GM23248 (cell line): ENCODE data around the gene UBR2. TPM values are rescaled to one million over a fixed set of nuclear protein-coding genes. Genes with fewer than 3 reads are reported as not detected.
"Not testable (repeated sequence)": the region's sequence is repeated elsewhere in the genome, so short reads cannot be mapped to it uniquely, and the experiment has no call there.

ENCODE experiments used
- DNase-seq: peaks from one replicate; pipeline ENCODE4 v3.0.0-alpha.2; 2015
- H2AFZ ChIP-seq: fragments of 200-600 bp; sonication (generic); 2 replicates; pipeline ENCODE4 v1.6.1; 2016; ENCODE audit warnings: antibody characterized with exemption
- H3F3A ChIP-seq: fragments of 200-600 bp; sonication (generic); 2 replicates; pipeline ENCODE4 v1.6.1; 2016; ENCODE audit warnings: mild to moderate bottlenecking, antibody characterized with exemption, mixed run types; ENCODE audit not compliant: insufficient read depth
- H3K27ac ChIP-seq: fragments of 200-600 bp; sonication (generic); 2 replicates; pipeline ENCODE4 v1.5.1; 2016; ENCODE audit warnings: mild to moderate bottlenecking
- H3K27me3 ChIP-seq: fragments of 200-600 bp; sonication (generic); replicated peaks from 2 replicates; pipeline ENCODE4 v1.6.1; 2016; ENCODE audit warnings: mild to moderate bottlenecking; ENCODE audit not compliant: insufficient read depth
- H3K36me3 ChIP-seq: fragments of 200-600 bp; sonication (generic); 2 replicates; pipeline ENCODE4 v1.6.1; 2016; ENCODE audit warnings: low read depth, mild to moderate bottlenecking
- H3K4me1 ChIP-seq: fragments of 200-600 bp; sonication (generic); 2 replicates; pipeline ENCODE4 v1.6.1; 2016; ENCODE audit warnings: mild to moderate bottlenecking; ENCODE audit not compliant: insufficient read depth
- H3K4me2 ChIP-seq: fragments of 200-600 bp; sonication (generic); one replicate; pipeline ENCODE4 v1.6.1; 2016; ENCODE audit warnings: mild to moderate bottlenecking; ENCODE audit not compliant: unreplicated experiment
- H3K4me3 ChIP-seq: fragments of 200-600 bp; sonication (generic); 2 replicates; pipeline ENCODE4 v1.5.1; 2016; ENCODE audit warnings: mild to moderate bottlenecking
- H3K79me2 ChIP-seq: fragments of 200-600 bp; sonication (generic); 2 replicates; pipeline ENCODE4 v1.6.1; 2016; ENCODE audit warnings: mild to moderate bottlenecking; ENCODE audit not compliant: insufficient read depth
- H3K9ac ChIP-seq: fragments of 200-600 bp; sonication (generic); 2 replicates; pipeline ENCODE4 v1.6.1; 2016; ENCODE audit warnings: mild to moderate bottlenecking
- H3K9me2 ChIP-seq: fragments of 200-600 bp; sonication (generic); 2 replicates; pipeline ENCODE4 v1.6.1; 2016; ENCODE audit warnings: mixed run types, mild to moderate bottlenecking, moderate library complexity; ENCODE audit not compliant: insufficient read depth
- H3K9me3 ChIP-seq: fragments of 200-600 bp; sonication (generic); one replicate; pipeline ENCODE4 v1.6.1; 2017; ENCODE audit warnings: low read depth
- H4K20me1 ChIP-seq: fragments of 200-600 bp; sonication (generic); 2 replicates; pipeline ENCODE4 v1.6.0; 2016; ENCODE audit not compliant: insufficient read depth
- EZH2 ChIP-seq: fragments of 200-600 bp; sonication (generic); IDR thresholded peaks from 2 replicates; pipeline ENCODE4 v1.6.1; 2018; ENCODE audit warnings: antibody characterized with exemption, mild to moderate bottlenecking; ENCODE audit not compliant: insufficient read depth, poor library complexity, severe bottlenecking
- EZH2phosphoT487 ChIP-seq: fragments of 200-600 bp; sonication (generic); IDR thresholded peaks from 2 replicates; pipeline ENCODE4 v1.6.1; 2018; ENCODE audit warnings: antibody characterized with exemption, moderate library complexity, mild to moderate bottlenecking, low read depth; ENCODE audit not compliant: insufficient read depth
- WGBS, 2 experiments: methylation state at CpG; one replicate each; pipeline ENCODE4 v1.1.6; 2015 to 2017; ENCODE audit warnings: low lambda C conversion rate in 2 of 2, low coverage in 1 of 2; ENCODE audit errors: missing lambda C conversion rate in 2 of 2; 5-methylcytosine and 5-hydroxymethylcytosine counted together
- in situ Hi-C: fragments of 300-500 bp; cut with MboI; formaldehyde crosslinking; loops from 2 replicates; pipeline ENCODE4 v1.15.0; 2020
- polyA plus RNA-seq: library from polyadenylated mRNA; unstranded; fragments of >200 nt; fragmentation: Nextera tagmentation; extraction: Ambion mirVana; gene quantifications from 2 replicates; pipeline ENCODE4 v1.2.1, GENCODE V29; 2016
- total RNA-seq: library from RNA; depleted of rRNA; stranded (reverse); fragments of >200 nt; shearing (Covaris generic); gene quantifications from 2 replicates; pipeline ENCODE4 v1.2.3, GENCODE V29; 2014

Gene UBR2
- total and polyA plus RNA-seq, 2 experiments from 2014 or later = 8.5 to 23.3 TPM

GRCh38 chr6:42696526-42697267 is 132.9 kb downstream of the UBR2 start:
- H2AFZ ChIP-seq = no peak overlapping the region
- H3K4me1 ChIP-seq = peaks cover 55% of the 10 kb centered on the region
- H3K27ac ChIP-seq = peak overlapping the region; percentile 51
- no peaks in the 10 kb centered on the region for H3K9me2 ChIP-seq
- no peaks in the 10 kb centered on the region for H3K27me3 ChIP-seq
- peak; percentile 90 for DNase-seq
- peaks cover 7% of the 10 kb centered on the region for H3K36me3 ChIP-seq
- peaks cover 50% of the 10 kb centered on the region for H3F3A ChIP-seq
- H3K9ac ChIP-seq = no peak overlapping the region
- H3K4me3 ChIP-seq = no peak overlapping the region
- H4K20me1 ChIP-seq = no peaks in the 10 kb centered on the region
- in situ Hi-C loops = no loop called here
- no peaks in the 10 kb centered on the region for H3K9me3 ChIP-seq
- WGBS, 2 experiments = 40 to 41% methylated on average over 7 of the region's 7 CpGs
- TF ChIP-seq EZH2phosphoT487 (no peak), EZH2 (no peak)
- no peaks in the 10 kb centered on the region for H3K79me2 ChIP-seq
- peak overlapping the region; percentile 38 for H3K4me2 ChIP-seq

GRCh38 chr6:42697268-42697655 is 133.4 kb downstream of the UBR2 start:
- Histone ChIP-seq H2AFZ (no peak overlapping the region), H4K20me1 (no peaks in the 10 kb centered on the region), H3K9me3 (no peaks in the 10 kb centered on the region), H3F3A (peaks cover 45% of the 10 kb centered on the region), H3K9me2 (no peaks in the 10 kb centered on the region), H3K27ac (peak overlapping the region; percentile 51), H3K4me3 (no peak overlapping the region), H3K27me3 (no peaks in the 10 kb centered on the region), H3K79me2 (no peaks in the 10 kb centered on the region), H3K36me3 (peaks cover 7% of the 10 kb centered on the region), H3K4me2 (peak overlapping the region; percentile 38), H3K4me1 (peaks cover 55% of the 10 kb centered on the region), H3K9ac (no peak overlapping the region)
- DNase-seq = no peak
- TF ChIP-seq EZH2 = no peak
- TF ChIP-seq EZH2phosphoT487 = no peak
- in situ Hi-C loops = no loop called here
- WGBS, 2 experiments = 84 to 88% methylated on average over 5 of the region's 5 CpGs

GRCh38 chr6:42698217-42698616 is 134.4 kb downstream of the UBR2 start:
- no peak overlapping the region for H3K4me3 ChIP-seq
- no peak overlapping the region for H3K9ac ChIP-seq
- no peak overlapping the region for H2AFZ ChIP-seq
- in situ Hi-C loops = no loop called here
- H4K20me1 ChIP-seq = no peaks in the 10 kb centered on the region
- H3K9me2 ChIP-seq = no peaks in the 10 kb centered on the region
- peaks cover 46% of the 10 kb centered on the region for H3K4me1 ChIP-seq
- H3K9me3 ChIP-seq = no peaks in the 10 kb centered on the region
- H3K36me3 ChIP-seq = peaks cover 3% of the 10 kb centered on the region
- H3K79me2 ChIP-seq = no peaks in the 10 kb centered on the region
- H3K27me3 ChIP-seq = no peaks in the 10 kb centered on the region
- peaks cover 35% of the 10 kb centered on the region for H3F3A ChIP-seq
- no peak overlapping the region for H3K27ac ChIP-seq
- no peak overlapping the region for H3K4me2 ChIP-seq
- no peak for TF ChIP-seq EZH2phosphoT487
- TF ChIP-seq EZH2 = no peak
- WGBS, 2 experiments = 77 to 81% methylated on average over 13 of the region's 13 CpGs
- DNase-seq = no peak

- H3K9me3 ChIP-seq = no peaks in the 10 kb centered on the region
- H3K9ac ChIP-seq = no peak overlapping the region
- no peaks in the 10 kb centered on the region for H3K36me3 ChIP-seq
- H2AFZ ChIP-seq = no peak overlapping the region
- H4K20me1 ChIP-seq = no peaks in the 10 kb centered on the region
- in situ Hi-C loops = no loop called here
- TF ChIP-seq EZH2 = no peak
- TF ChIP-seq EZH2phosphoT487 = no peak
- H3F3A ChIP-seq = no peaks in the 10 kb centered on the region; the same call in 1 of the 2 replicates
- no peaks in the 10 kb centered on the region for H3K79me2 ChIP-seq
- H3K27ac ChIP-seq = no peak overlapping the region
- H3K9me2 ChIP-seq = no peaks in the 10 kb centered on the region
- WGBS, 2 experiments = 83 to 84% methylated on average over 2 of the region's 2 CpGs
- no peak overlapping the region for H3K4me3 ChIP-seq
- peaks cover 8% of the 10 kb centered on the region for H3K4me1 ChIP-seq
- DNase-seq = peak; percentile 43
- no peaks in the 10 kb centered on the region for H3K27me3 ChIP-seq
- H3K4me2 ChIP-seq = no peak overlapping the region
Measured at GRCh38 chr6:42702200-42702599, 138.4 kb downstream of the UBR2 start.

- H3K79me2 ChIP-seq, in situ Hi-C loops: not testable (repeated sequence)
Measured at GRCh38 chr6:42702786-42703185, 139.0 kb downstream of the UBR2 start.

More at GRCh38 chr6:42702786-42703185, 139.0 kb downstream of the UBR2 start:
- H3K4me3 ChIP-seq, DNase-seq, H3K27ac ChIP-seq, H4K20me1 ChIP-seq, H3K36me3 ChIP-seq, H3K4me1 ChIP-seq, H2AFZ ChIP-seq, H3F3A ChIP-seq, H3K9me3 ChIP-seq, H3K9me2 ChIP-seq, H3K27me3 ChIP-seq, H3K9ac ChIP-seq, H3K4me2 ChIP-seq: not testable (repeated sequence)
- WGBS, 2 experiments = 96% methylated on average over 3 of the region's 3 CpGs
